ENCODE measurements around the gene TBC1D10A. TPM values are rescaled to one million over a fixed set of nuclear protein-coding genes. Genes with fewer than 3 reads are reported as not detected.

Gene TBC1D10A
- total RNA-seq, 4 donors from 2014 or later = 38.3 to 49.2 (median 43.0) TPM

GRCh38 chr22:30361916-30362650 is 35.3 kb upstream of the TBC1D10A start:
- DNase-seq (ENCODE audit: low spot score in 2 of 2) = no peak
- Histone ChIP-seq H3K36me3 (no peaks in the 10 kb centered on the region), H3K9me3 (no peaks in the 10 kb centered on the region), H3K4me3 (no peak overlapping the region), H3K27me3 (no peaks in the 10 kb centered on the region), H3K4me1 (peaks cover 6% of the 10 kb centered on the region), H3K27ac (no peak overlapping the region)
- TF ChIP-seq CTCF (IDR thresholded peaks at IDR 0.05) (no peak), POLR2AphosphoS5 (IDR thresholded peaks at IDR 0.05) (no peak), EP300 (IDR thresholded peaks at IDR 0.05) (no peak), POLR2A (IDR thresholded peaks at IDR 0.05) (no peak)
- WGBS = 87% methylated on average over 8 of the region's 10 CpGs

GRCh38 chr22:30358541-30358940 is 31.8 kb upstream of the TBC1D10A start:
- Histone ChIP-seq H3K27ac (no peak overlapping the region), H3K27me3 (no peaks in the 10 kb centered on the region), H3K36me3 (no peaks in the 10 kb centered on the region), H3K4me3 (no peak overlapping the region), H3K4me1 (peaks cover 33% of the 10 kb centered on the region), H3K9me3 (no peaks in the 10 kb centered on the region)
- DNase-seq (ENCODE audit: low spot score in 2 of 2) = no peak
- TF ChIP-seq POLR2AphosphoS5 (IDR thresholded peaks at IDR 0.05) = no peak
- no peak for TF ChIP-seq CTCF (IDR thresholded peaks at IDR 0.05)
- TF ChIP-seq POLR2A (IDR thresholded peaks at IDR 0.05) = no peak
- TF ChIP-seq EP300 (IDR thresholded peaks at IDR 0.05) = no peak
- 87% methylated on average over 6 of the region's 6 CpGs for WGBS

GRCh38 chr22:30357650-30358215 is 31.0 kb upstream of the TBC1D10A start:
- 67% methylated on average over 22 of the region's 22 CpGs for WGBS
- H3K4me3 ChIP-seq = peak overlapping the region; percentile 97
- TF ChIP-seq EP300 (IDR thresholded peaks at IDR 0.05) (no peak), CTCF (IDR thresholded peaks at IDR 0.05) (no peak), POLR2AphosphoS5 (IDR thresholded peaks at IDR 0.05) (no peak), POLR2A (IDR thresholded peaks at IDR 0.05) (no peak)

GRCh38 chr22:30357236-30357570 is 30.5 kb upstream of the TBC1D10A start:
- TF ChIP-seq EP300 (IDR thresholded peaks at IDR 0.05) (no peak), POLR2AphosphoS5 (IDR thresholded peaks at IDR 0.05) (no peak), POLR2A (IDR thresholded peaks at IDR 0.05) (no peak), CTCF (IDR thresholded peaks at IDR 0.05) (no peak)
- H3K36me3 ChIP-seq = peaks cover 9% of the 10 kb centered on the region
- peak overlapping the region; percentile 97 for H3K4me3 ChIP-seq
- peaks cover 33% of the 10 kb centered on the region for H3K4me1 ChIP-seq
- no peak for DNase-seq (ENCODE audit: low spot score in 2 of 2)
- WGBS = 3% methylated on average over 9 of the region's 9 CpGs
- H3K27me3 ChIP-seq = no peaks in the 10 kb centered on the region
- no peaks in the 10 kb centered on the region for H3K9me3 ChIP-seq
- H3K27ac ChIP-seq = peak overlapping the region; percentile 99

More at GRCh38 chr22:30357650-30358215, 31.0 kb upstream of the TBC1D10A start:
- H3K36me3 ChIP-seq = peaks cover 4% of the 10 kb centered on the region
- H3K4me1 ChIP-seq = peaks cover 33% of the 10 kb centered on the region
- no peaks in the 10 kb centered on the region for H3K9me3 ChIP-seq
- DNase-seq (ENCODE audit: low spot score in 2 of 2) = no peak
- no peak overlapping the region for H3K27ac ChIP-seq
- no peaks in the 10 kb centered on the region for H3K27me3 ChIP-seq

- peaks cover 15% of the 10 kb centered on the region for H3K36me3 ChIP-seq
- H3K27me3 ChIP-seq = no peaks in the 10 kb centered on the region
- WGBS = 0% methylated on average over 21 of the region's 91 CpGs
- TF ChIP-seq EP300 (IDR thresholded peaks at IDR 0.05) (no peak), POLR2AphosphoS5 (IDR thresholded peaks at IDR 0.05) (peak; percentile 89 to 95 (median 94)), POLR2A (IDR thresholded peaks at IDR 0.05) (peak; percentile 89 to 91), CTCF (IDR thresholded peaks at IDR 0.05) (no peak)
- peak within 1 kb of the TSS; percentile 99 for H3K27ac ChIP-seq
- no peaks in the 10 kb centered on the region for H3K9me3 ChIP-seq
- peaks cover 33% of the 10 kb centered on the region for H3K4me1 ChIP-seq
- peak; percentile 89 to 91 for DNase-seq (ENCODE audit: low spot score in 2 of 2)
- H3K4me3 ChIP-seq = peak within 1 kb of the TSS; percentile 97
Measured at GRCh38 chr22:30356449-30357235, 29.9 kb upstream of the TBC1D10A start, which contains the start of the genes CCDC157 and SF3A1. CCDC157 (plus strand) TSS chr22:30357007; CDS start chr22:30366001, 8,994 bp downstream. SF3A1 (minus strand) TSS chr22:30356894; CDS start chr22:30356792, 102 bp downstream.
